IPS-15b (cell line): Measurements from ENCODE around the gene TRAM2.

Experiments
- H3K27me3 ChIP-seq: one replicate; pipeline ENCODE4 v1.6.1; 2013; ENCODE audit warnings: low read length; ENCODE audit not compliant: control insufficient read depth, insufficient read depth
- H3K36me3 ChIP-seq: one replicate; pipeline ENCODE4 v1.6.1; 2013; ENCODE audit warnings: low read length; ENCODE audit not compliant: control insufficient read depth, insufficient read depth
- H3K4me1 ChIP-seq: one replicate; pipeline ENCODE4 v1.6.1; 2013; ENCODE audit warnings: mild to moderate bottlenecking, low read length; ENCODE audit not compliant: control insufficient read depth, insufficient read depth
- H3K4me3 ChIP-seq: one replicate; pipeline ENCODE4 v1.5.1; 2013; ENCODE audit warnings: low read depth, low read length
- H3K9ac ChIP-seq: one replicate; pipeline ENCODE4 v1.6.1; 2013; ENCODE audit warnings: low read depth, mild to moderate bottlenecking, low read length
- H3K9me3 ChIP-seq: one replicate; pipeline ENCODE4 v1.6.1; 2013; ENCODE audit warnings: mild to moderate bottlenecking, low read length; ENCODE audit not compliant: control insufficient read depth, insufficient read depth

TRAM2 gene

DNA sequence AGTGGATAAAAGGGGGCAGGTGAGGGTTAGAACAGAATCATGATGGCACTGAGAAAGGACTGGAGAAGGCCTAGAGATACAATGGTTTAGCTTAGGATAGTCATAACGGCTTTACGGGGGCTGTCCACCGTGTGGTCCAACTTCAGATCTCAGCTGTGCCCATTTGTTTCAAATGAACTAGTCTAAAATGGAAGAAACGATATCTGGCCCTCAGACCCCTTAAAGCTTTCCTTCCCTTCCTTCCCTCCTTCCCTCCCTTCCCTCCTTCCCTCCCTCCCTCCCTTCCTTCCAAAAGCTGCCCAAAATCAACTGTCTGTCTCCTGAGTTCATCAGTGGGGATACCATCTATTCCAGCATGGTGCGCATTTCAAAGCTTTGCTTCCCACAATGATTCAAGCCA is 27.9 kb downstream of the TRAM2 start:
- H3K36me3 ChIP-seq, result no peaks in the 10 kb centered on the region
- peaks cover 18% of the 10 kb centered on the region for H3K4me1 ChIP-seq
- no peak overlapping the region for H3K4me3 ChIP-seq

DNA sequence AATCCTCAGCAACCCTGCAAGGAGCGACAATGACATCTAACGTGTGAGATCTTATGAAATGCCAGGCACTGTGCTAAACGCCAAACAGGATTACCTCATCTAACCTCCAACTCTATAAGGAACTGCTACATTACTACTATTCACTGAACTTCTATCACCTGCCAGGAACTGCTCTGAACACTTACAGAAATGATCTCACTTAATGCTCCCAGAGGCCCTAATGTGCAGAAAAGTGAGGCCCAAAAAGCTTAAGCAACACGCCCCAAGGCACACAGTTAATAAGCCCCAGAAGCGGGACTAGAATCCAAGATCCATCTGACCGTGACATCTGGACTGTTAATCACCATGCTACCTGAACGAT is 28.5 kb downstream of the TRAM2 start:
- Histone ChIP-seq H3K27me3 (no peaks in the 10 kb centered on the region), H3K9ac (no peak overlapping the region), H3K4me3 (no peak overlapping the region), H3K4me1 (peaks cover 18% of the 10 kb centered on the region), H3K36me3 (no peaks in the 10 kb centered on the region), H3K9me3 (no peaks in the 10 kb centered on the region)

More for the DNA sequence above, 27.9 kb downstream of the TRAM2 start:
- Histone ChIP-seq H3K9ac (no peak overlapping the region), H3K27me3 (no peaks in the 10 kb centered on the region), H3K9me3 (no peaks in the 10 kb centered on the region)

DNA sequence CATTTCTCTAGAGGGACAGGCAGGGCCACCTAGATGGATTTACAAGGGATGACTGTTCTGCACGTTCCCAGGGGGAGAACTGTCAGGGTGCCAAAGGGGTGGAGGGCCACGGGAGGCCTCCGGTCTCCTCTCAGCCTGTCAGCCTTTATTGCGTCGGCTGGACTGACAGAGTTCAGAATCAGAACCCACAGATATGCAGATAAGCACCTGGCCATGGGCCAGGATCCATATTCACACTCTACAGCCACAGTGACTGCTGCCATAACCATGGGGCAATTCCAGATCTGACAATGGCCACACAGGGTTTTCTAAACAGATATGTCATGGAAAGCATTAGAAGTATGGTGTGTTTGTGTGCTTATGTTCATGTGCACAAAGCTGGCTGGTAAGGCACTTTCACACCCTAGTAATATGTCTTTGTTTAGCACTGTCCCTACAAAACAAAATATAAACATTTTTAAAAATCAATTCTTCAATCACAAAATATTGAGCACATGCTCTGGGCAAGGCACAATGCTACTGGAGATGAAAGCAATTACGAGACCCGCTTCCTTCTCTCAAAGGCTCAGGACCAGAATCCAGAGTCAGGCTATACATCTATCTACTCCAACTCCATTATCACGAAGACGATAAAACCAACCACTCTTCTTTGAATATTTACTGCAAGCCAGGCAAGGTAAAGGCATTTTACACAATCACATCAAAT is 29.1 kb downstream of the TRAM2 start:
- no peak overlapping the region for H3K9ac ChIP-seq
- H3K36me3 ChIP-seq, result no peaks in the 10 kb centered on the region
- no peak overlapping the region for H3K4me3 ChIP-seq
- H3K27me3 ChIP-seq, result no peaks in the 10 kb centered on the region
- peaks cover 16% of the 10 kb centered on the region for H3K4me1 ChIP-seq
- H3K9me3 ChIP-seq, result no peaks in the 10 kb centered on the region

DNA sequence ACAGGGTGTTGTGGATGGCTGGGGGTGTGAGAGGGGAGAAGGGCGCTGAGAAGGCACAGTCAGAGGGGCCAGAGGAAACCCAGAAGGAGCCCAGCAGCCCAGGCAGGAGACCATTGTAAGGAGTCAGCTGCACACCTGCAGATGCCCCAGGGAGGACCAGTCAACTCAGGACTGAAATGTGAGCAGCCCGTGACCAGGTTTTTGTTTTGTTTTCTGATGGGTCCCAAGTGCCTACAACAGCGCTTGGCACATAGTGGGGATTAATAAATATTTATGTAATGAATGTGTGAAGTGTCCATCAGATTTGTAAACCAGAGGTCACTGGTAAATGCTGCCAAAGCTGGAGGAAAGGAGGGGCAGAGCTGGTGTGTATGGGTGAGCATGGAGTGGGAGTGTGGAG is 30.2 kb downstream of the TRAM2 start:
- no peak overlapping the region for H3K4me3 ChIP-seq
- H3K27me3 ChIP-seq, result no peaks in the 10 kb centered on the region
- no peak overlapping the region for H3K9ac ChIP-seq
- H3K9me3 ChIP-seq, result no peaks in the 10 kb centered on the region
- no peaks in the 10 kb centered on the region for H3K36me3 ChIP-seq
- H3K4me1 ChIP-seq, result peaks cover 5% of the 10 kb centered on the region

DNA sequence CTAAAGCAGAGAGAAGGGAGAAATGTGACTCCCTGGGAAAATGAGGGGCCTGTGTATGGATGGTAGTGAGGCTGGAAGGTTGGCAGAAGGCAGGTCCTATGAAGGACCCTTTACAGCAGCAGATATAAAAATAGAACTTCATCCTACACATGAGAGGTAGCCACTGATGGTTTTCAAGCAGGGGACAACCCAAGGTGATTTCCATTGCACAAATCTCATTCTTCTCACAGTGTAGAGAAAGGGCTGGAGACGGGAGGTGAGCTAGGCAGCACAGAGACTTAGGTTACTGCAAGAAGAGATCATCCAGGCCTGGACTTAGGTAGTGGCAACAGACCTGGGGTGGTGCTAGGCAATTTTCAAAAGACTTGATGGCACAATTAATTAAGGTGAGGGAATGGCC is 30.7 kb downstream of the TRAM2 start:
- Histone ChIP-seq H3K27me3 (no peaks in the 10 kb centered on the region), H3K4me1 (peaks cover 3% of the 10 kb centered on the region), H3K4me3 (no peak overlapping the region), H3K9me3 (no peaks in the 10 kb centered on the region), H3K9ac (no peak overlapping the region), H3K36me3 (no peaks in the 10 kb centered on the region)

DNA sequence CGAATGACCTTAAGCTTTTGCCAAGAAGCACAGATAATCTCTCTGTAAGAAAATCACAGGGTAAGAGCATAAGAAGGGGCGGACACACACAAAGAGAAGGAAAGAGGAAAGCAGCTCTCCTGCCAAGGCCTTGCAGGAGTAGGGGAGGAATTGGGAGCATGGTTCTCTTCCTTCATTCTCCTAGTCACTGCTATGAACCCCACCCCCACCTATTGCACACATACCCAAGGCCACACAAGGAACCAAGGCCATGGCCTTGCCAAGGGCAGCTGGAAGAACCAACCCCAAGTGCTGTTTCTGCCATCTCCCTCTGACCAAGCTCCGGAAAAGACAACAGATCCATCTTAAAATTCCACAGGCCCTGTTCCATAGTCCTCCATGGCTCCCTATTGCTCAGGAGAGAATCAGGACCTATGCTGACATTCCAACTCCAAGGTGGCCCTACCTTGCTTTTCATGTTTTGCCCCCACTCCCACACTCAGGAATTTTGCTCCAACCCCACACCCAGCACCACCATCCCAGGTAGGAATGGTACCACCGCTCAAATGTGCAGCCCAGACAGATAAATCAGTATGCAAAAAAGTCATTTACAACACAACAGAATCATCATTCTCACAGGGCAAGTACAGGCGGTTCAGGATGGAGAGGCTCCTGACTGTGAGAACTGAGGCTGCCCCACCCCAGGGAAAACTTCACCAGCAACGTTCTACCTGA is 31.3 kb downstream of the TRAM2 start:
- Histone ChIP-seq H3K27me3 (no peaks in the 10 kb centered on the region), H3K4me1 (no peaks in the 10 kb centered on the region), H3K9me3 (no peaks in the 10 kb centered on the region), H3K36me3 (no peaks in the 10 kb centered on the region), H3K4me3 (no peak overlapping the region), H3K9ac (no peak overlapping the region)

DNA sequence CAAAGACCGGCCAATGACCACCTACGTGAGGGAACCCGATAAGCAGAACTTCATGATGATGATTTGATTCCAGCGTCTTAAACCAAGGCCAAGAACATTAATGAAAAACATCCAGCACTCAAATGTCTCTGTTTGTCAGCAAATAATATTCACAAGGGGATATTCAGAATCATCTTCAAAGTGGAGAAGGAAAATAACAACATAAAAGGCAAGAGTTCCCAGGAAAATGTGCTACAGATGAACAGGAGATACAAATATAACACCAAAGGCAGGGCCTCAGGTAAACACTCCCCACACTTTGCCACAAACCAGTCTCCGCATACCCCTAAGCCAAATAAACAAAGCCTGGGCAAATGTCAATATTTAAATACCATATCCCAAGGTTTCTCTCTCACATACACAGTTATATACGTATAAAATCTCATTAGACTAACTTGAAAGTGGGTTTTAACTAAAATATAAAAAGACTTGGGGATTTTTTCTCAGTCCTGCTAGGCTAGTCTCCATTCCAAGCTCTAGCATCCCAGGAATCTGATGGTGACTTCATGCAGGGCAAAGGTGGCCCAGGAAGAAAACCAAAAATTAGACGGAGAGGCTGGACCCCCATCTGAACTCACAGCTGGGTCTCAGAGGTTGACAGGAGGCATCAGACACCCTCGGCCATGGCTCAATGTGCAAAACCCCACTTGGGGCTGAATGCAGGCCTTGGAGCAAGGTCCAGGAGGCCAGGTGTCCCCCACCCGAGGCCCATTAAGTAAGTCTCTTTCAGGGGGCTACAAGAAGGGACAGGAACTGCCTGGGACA is 32.1 kb downstream of the TRAM2 start:
- Histone ChIP-seq H3K36me3 (no peaks in the 10 kb centered on the region), H3K4me3 (no peak overlapping the region), H3K9ac (no peak overlapping the region), H3K4me1 (no peaks in the 10 kb centered on the region), H3K27me3 (no peaks in the 10 kb centered on the region), H3K9me3 (no peaks in the 10 kb centered on the region)

DNA sequence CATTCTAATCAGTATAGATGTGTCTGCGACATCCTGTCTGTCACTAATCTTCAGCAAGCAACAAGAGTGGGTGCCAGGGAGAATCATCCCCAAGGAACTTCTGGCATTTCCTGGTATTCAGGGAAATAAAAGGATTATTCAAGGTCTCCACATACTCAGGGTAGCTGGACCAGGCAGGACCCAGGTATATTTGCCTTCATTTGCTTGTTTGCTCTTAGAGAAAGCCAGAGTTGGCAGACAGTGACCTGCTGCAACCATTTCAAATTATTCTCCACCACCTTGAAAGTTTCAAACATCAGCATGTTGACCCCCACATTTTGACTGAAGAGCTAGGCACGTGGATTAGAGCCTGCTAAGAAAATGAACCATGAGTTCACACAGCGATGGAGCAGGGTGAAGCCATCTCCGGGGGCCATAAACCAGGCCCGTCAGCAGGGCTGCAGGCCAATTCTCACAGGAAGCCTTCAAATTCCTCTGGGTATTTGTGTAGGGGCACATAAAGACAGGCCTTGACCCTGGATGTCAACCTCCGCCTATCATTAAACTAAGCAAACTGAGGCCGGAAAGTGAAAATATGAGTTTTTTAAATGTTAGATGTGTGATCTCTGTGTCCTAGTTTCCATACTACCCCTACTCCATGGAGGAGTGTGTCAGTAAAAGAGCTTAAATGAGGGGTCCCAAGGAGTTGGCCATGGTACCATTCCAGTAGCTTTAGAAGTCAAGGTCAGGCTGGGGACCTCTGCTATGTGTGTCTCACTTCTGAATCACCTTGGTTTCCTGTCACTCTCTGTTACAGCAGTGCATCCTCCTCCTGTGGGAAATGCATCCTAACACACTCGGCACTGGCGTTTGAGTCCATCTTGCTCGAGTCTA is 32.9 kb downstream of the TRAM2 start:
- Histone ChIP-seq H3K27me3 (no peaks in the 10 kb centered on the region), H3K36me3 (no peaks in the 10 kb centered on the region), H3K4me3 (no peak overlapping the region), H3K4me1 (no peaks in the 10 kb centered on the region), H3K9ac (peak overlapping the region; percentile 10), H3K9me3 (no peaks in the 10 kb centered on the region)

DNA sequence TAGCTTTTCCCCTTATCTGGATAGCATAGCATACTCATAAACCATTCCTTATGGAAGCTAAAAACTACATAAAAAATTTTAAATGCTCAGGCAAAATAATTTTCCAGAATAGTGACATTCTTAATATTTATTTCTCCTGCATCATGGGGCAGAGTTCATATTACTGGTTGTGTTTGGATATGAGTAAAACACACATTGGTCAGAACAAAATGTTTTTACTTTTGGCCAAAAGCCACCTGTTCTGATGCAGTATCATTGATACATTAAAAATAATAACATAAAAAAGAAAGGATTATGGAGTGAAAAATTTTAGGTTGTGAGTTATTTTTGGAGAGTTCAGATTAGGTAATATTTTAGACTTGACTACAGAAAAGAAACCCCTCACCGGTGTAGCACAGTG is 33.6 kb downstream of the TRAM2 start:
- H3K36me3 ChIP-seq, result no peaks in the 10 kb centered on the region
- no peak overlapping the region for H3K9ac ChIP-seq
- H3K4me3 ChIP-seq, result no peak overlapping the region
- H3K27me3 ChIP-seq, result no peaks in the 10 kb centered on the region
- H3K9me3 ChIP-seq, result no peaks in the 10 kb centered on the region
- H3K4me1 ChIP-seq, result no peaks in the 10 kb centered on the region

DNA sequence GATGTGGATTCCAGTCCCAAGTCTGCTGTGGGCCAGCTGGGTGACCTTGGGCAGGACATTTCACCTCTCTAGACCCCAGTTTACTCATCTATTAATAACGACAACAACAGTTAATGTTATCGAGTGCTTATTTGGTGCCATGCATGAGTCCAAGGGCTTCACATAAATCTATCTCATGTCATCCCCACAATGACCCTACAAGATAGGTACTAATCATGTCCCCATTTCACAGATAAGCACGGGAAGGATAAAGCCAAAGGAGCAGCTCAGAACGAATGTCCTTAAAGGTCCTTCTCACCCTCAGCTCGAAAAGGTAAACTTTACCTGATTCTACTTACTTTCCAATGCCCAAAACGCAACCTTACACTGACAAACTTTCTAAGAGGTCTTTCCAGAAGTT is 35.7 kb downstream of the TRAM2 start:
- Histone ChIP-seq H3K4me3 (no peak overlapping the region), H3K27me3 (no peaks in the 10 kb centered on the region), H3K36me3 (no peaks in the 10 kb centered on the region), H3K9me3 (no peaks in the 10 kb centered on the region), H3K4me1 (no peaks in the 10 kb centered on the region), H3K9ac (no peak overlapping the region)

DNA sequence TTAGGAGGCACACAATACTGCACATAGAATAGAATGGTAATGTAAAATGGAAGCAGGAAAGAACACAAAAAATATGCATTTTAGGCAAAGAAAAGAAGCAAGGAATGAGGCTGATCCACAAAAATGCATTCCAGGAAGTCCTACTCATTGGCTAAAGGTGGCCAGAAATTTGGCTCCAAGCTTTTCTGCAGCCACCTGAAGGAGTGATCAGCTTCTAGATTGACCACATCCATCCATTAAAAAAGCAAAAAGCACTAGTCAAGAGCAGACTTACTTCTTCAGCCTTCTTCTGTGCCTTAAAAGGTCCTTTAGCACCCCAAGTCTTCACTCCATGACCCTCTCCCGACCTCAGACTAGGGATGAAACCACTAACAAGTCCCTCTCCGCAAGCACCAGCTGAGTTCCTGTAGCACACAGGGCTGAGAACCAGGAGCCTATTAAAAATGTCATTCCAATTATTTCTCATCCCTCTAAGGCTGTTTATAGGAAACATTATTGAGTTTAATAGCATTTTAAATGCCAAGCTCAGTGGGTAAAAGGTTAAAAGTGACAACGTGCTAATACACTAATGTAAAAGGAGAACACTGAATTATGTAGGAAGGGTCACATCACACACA is 36.5 kb downstream of the TRAM2 start:
- no peak overlapping the region for H3K4me3 ChIP-seq

More for the DNA sequence above, 36.5 kb downstream of the TRAM2 start:
- no peaks in the 10 kb centered on the region for H3K9me3 ChIP-seq
- no peaks in the 10 kb centered on the region for H3K4me1 ChIP-seq
- H3K36me3 ChIP-seq, result no peaks in the 10 kb centered on the region
- H3K9ac ChIP-seq, result no peak overlapping the region
- H3K27me3 ChIP-seq, result no peaks in the 10 kb centered on the region
